GM10248 (cell line): ENCODE measurements around the gene RANBP9.

Source experiments
- CTCF ChIA-PET: fragments of 300-600 bp; sonication (Branson Sonifier 250); formaldehyde crosslinking; extraction: SDS; loops from one replicate; lab custom pipeline; 2021; ENCODE audit warnings: antibody characterized with exemption; lab: Yijun Ruan, JAX
- POLR2A ChIA-PET: fragments of 350-650 bp; sonication (Branson Sonifier 250); formaldehyde crosslinking; extraction: SDS; loops from one replicate; lab custom pipeline; 2020; ENCODE audit warnings: antibody characterized with exemption; lab: Yijun Ruan, JAX
- DNase-seq: peaks from one replicate; pipeline ENCODE4 v3.0.0; 2012; ENCODE audit errors: extremely low spot score
- CTCF ChIP-seq: IDR thresholded peaks from 2 replicates; pipeline ENCODE4 v1.5.1; 2012; ENCODE audit warnings: mild to moderate bottlenecking, low read depth; ENCODE audit errors: extremely low read depth, missing control alignments, control extremely low read depth

Gene RANBP9

GRCh38 chr6:13641315-13641714 lies 70.3 kb downstream of the RANBP9 start:
- no peak for DNase-seq
- TF ChIP-seq CTCF, result no peak
- ChIA-PET CTCF (interaction anchor here (1.9 kb wide), 1 partner anchor 66 kb away, joined by 4 read pairs; no protein-coding TSS in a partner anchor), POLR2A (no interaction called here)

GRCh38 chr6:13638626-13639025 lies 73.0 kb downstream of the RANBP9 start:
- ChIA-PET CTCF (interaction anchor here (1.2 to 1.4 kb wide), 2 partner anchors 11 to 23 kb away, joined by 3 read pairs; partner anchors contain the start of gene NOL7), POLR2A (no interaction called here)
- no peak for DNase-seq
- no peak for TF ChIP-seq CTCF

GRCh38 chr6:13638014-13638413 lies 73.6 kb downstream of the RANBP9 start:
- ChIA-PET CTCF (interaction anchor here (0.7 kb wide), 1 partner anchor 24 kb away, joined by 3 read pairs; no protein-coding TSS in a partner anchor), POLR2A (no interaction called here)
- DNase-seq, result no peak
- no peak for TF ChIP-seq CTCF

- ChIA-PET CTCF (interaction anchor here (0.6 to 1.7 kb wide), 4 partner anchors 9 to 21 kb away, joined by 3 to 6 read pairs (median 3); partner anchors contain the start of gene NOL7), POLR2A (no interaction called here)
- no peak for TF ChIP-seq CTCF
- no peak for DNase-seq
Observed at GRCh38 chr6:13635948-13636658, 75.5 kb downstream of the RANBP9 start.

GRCh38 chr6:13633343-13633742 lies 78.3 kb downstream of the RANBP9 start:
- ChIA-PET CTCF (interaction anchor here (0.8 to 3.8 kb wide), 5 partner anchors 9 to 258 kb away, joined by 3 to 13 read pairs (median 8); partner anchors contain the start of genes NOL7 and SIRT5), POLR2A (no interaction called here)
- DNase-seq, result no peak
- TF ChIP-seq CTCF, result no peak

GRCh38 chr6:13630499-13630898 lies 81.1 kb downstream of the RANBP9 start:
- no peak for TF ChIP-seq CTCF
- ChIA-PET POLR2A (no interaction called here), CTCF (interaction anchor here (1.0 to 3.8 kb wide), 5 partner anchors 10 to 56 kb away, joined by 3 to 12 read pairs (median 4); partner anchors contain the start of genes NOL7 and SIRT5)
- DNase-seq, result no peak
